ENCODE data around the gene CDKN2C.

GRCh38 chr1:50978852-50979781 lies 9.1 kb downstream of the CDKN2C start:
- TF ChIP-seq POLR2A (IDR thresholded peaks at IDR 0.05) = no peak
- TF ChIP-seq, protein P1, sequence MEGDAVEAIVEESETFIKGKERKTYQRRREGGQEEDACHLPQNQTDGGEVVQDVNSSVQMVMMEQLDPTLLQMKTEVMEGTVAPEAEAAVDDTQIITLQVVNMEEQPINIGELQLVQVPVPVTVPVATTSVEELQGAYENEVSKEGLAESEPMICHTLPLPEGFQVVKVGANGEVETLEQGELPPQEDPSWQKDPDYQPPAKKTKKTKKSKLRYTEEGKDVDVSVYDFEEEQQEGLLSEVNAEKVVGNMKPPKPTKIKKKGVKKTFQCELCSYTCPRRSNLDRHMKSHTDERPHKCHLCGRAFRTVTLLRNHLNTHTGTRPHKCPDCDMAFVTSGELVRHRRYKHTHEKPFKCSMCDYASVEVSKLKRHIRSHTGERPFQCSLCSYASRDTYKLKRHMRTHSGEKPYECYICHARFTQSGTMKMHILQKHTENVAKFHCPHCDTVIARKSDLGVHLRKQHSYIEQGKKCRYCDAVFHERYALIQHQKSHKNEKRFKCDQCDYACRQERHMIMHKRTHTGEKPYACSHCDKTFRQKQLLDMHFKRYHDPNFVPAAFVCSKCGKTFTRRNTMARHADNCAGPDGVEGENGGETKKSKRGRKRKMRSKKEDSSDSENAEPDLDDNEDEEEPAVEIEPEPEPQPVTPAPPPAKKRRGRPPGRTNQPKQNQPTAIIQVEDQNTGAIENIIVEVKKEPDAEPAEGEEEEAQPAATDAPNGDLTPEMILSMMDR (IDR thresholded peaks at IDR 0.05) = no peak
